AG04450 (cell line): ENCODE results near the gene MRFAP1L1. TPM values are rescaled to one million over a fixed set of nuclear protein-coding genes. Genes with fewer than 3 reads are reported as not detected.

Source experiments
- CTCF ChIA-PET: fragments of 300-600, 350-600 bp; formaldehyde crosslinking; extraction: SDS; loops from one replicate; lab custom pipeline; 2022; ENCODE audit warnings: antibody characterized with exemption, inconsistent platforms; lab: Charles Lee
- POLR2A ChIA-PET: fragments of 350-600 bp; formaldehyde crosslinking; extraction: SDS; loops from one replicate; lab custom pipeline; 2021; ENCODE audit warnings: antibody characterized with exemption, inconsistent platforms; lab: Yijun Ruan, JAX
- DNase-seq: peaks from one replicate; pipeline ENCODE4 v3.0.0-alpha.2; 2011; ENCODE audit warnings: low read depth, low spot score
- H3K27ac ChIP-seq: one replicate; pipeline ENCODE4 v1.5.1; 2012; ENCODE audit warnings: low read depth, low read length, control low read depth
- H3K27me3 ChIP-seq: one replicate; pipeline ENCODE4 v1.6.0; 2012; ENCODE audit warnings: low read length; ENCODE audit not compliant: control insufficient read depth, insufficient read depth
- H3K4me3 ChIP-seq: 2 replicates; pipeline ENCODE4 v1.5.1; 2011; ENCODE audit warnings: mild to moderate bottlenecking, low read depth, low read length, control low read depth
- H3K9me3 ChIP-seq: 2 replicates; pipeline ENCODE4 v1.5.1; 2012; ENCODE audit warnings: low read length; ENCODE audit not compliant: control insufficient read depth, insufficient read depth
- polyA plus RNA-seq: library from polyadenylated mRNA; depleted of rRNA; stranded (reverse); fragments of >200 nt; gene quantifications from 2 replicates; pipeline ENCODE4 v1.2.3, GENCODE V29; 2011
- TF ChIP-seq, protein P1 (sequence below): IDR thresholded peaks from 2 replicates; pipeline ENCODE4 v1.5.1; 2011; ENCODE audit warnings: low read depth, low read length, control low read depth, inconsistent platforms

The MRFAP1L1 gene
- polyA plus RNA-seq, 1 experiment: 96.5 TPM

DNA sequence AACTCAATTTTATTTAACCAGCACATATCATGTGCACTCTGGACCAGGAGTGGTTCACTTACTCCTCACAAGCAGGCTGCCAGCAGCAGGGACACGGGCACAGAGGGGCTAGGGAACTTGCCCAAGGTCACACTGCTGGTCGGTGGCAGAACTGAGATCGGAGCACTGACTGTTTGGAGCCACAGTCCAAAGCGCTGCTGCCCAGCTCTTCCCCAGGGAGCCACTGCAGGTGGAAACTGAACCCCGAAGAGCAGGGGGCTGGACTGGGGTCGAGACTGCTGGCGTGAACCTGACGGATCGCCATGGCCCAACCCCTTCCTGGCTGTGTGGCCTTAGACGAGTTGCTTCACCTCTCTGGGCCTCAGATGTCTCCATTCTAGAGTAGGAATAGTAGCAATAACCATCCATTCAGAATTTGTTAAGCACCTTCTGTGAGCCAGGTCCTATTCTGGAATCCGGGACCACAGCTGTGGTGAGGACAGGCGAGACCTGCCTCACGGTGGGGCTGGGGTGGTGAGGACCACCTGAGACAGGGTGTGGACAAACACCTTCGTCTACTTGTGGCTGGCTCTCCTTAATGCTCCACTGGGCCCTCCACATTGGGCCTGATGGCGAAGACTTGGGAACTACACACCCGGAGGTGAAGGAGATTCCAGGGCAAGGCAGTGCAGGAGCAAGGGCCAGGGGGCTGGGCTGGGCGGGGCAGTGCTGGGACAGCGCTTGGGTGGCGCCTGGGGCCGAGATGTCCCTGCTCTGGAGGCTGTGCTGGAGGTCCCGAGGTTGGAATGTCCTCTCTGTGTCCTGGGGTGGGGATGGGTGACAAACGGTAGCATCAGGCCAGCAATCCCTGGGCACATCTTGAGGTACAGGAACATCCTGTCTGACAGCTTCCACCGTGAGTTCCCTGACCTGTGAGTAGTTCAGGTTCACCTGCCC is 40.9 kb upstream of the MRFAP1L1 start:
- H3K27me3 ChIP-seq: no peaks in the 10 kb centered on the region
- no peak overlapping the region for H3K27ac ChIP-seq
- no peaks in the 10 kb centered on the region; the same call in 1 of the 2 replicates for H3K9me3 ChIP-seq
- CTCF ChIA-PET: no interaction called here
- DNase-seq: no peak
- POLR2A ChIA-PET: interaction anchor here (1.1 kb wide), 1 partner anchor 11 kb away, joined by 5 read pairs; no protein-coding TSS in a partner anchor
- TF ChIP-seq, protein P1, sequence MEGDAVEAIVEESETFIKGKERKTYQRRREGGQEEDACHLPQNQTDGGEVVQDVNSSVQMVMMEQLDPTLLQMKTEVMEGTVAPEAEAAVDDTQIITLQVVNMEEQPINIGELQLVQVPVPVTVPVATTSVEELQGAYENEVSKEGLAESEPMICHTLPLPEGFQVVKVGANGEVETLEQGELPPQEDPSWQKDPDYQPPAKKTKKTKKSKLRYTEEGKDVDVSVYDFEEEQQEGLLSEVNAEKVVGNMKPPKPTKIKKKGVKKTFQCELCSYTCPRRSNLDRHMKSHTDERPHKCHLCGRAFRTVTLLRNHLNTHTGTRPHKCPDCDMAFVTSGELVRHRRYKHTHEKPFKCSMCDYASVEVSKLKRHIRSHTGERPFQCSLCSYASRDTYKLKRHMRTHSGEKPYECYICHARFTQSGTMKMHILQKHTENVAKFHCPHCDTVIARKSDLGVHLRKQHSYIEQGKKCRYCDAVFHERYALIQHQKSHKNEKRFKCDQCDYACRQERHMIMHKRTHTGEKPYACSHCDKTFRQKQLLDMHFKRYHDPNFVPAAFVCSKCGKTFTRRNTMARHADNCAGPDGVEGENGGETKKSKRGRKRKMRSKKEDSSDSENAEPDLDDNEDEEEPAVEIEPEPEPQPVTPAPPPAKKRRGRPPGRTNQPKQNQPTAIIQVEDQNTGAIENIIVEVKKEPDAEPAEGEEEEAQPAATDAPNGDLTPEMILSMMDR: no peak
- H3K4me3 ChIP-seq: no peak overlapping the region

DNA sequence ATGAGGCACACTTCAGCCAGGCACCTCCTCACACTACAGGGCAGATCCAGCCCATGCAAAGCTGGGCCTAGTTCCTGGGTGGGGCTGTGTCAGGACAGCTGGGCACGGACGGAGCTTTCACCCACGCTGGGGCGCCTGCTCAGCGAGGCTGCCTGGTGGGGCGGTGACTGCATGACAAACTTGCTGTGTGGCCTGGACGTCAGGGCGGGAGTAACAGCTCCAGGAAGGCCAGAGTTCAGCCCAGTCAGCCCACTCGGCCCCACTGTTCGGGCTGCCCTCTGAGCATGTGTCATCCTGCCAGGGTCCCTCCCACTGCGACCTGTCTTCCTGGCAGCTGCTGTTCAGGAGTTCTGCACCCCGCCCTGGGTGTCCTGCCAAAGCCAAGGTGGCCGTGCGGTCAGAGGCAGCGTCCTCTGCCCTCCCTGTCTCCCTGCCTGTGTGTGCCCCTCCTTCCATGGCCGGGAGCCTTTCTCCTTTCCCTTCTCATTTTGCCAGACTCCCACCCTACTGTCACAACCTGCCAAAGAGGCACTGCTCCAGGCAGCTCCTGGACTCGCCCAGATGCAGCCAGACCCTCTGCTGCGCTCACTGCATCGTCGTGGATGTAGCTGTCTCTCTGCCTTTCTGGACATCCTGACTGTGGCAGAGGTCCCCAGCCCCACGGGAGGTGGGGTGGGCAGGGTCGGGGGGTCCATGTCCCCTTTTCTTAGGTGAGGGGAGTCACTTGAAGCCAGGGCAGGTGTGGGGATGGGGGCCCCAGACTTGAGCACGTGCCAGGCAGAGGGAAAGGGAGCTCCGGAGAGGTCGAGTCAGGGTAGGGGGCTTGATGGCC is 39.9 kb upstream of the MRFAP1L1 start:
- CTCF ChIA-PET: no interaction called here
- H3K9me3 ChIP-seq: no peaks in the 10 kb centered on the region; the same call in 1 of the 2 replicates
- DNase-seq: no peak
- H3K4me3 ChIP-seq: no peak overlapping the region
- no peak overlapping the region for H3K27ac ChIP-seq
- TF ChIP-seq, protein P1: no peak
- POLR2A ChIA-PET: interaction anchor here (0.6 to 1.1 kb wide), 2 partner anchors 12 to 1863 kb away, joined by 5 read pairs; no protein-coding TSS in a partner anchor
- H3K27me3 ChIP-seq: no peaks in the 10 kb centered on the region

DNA sequence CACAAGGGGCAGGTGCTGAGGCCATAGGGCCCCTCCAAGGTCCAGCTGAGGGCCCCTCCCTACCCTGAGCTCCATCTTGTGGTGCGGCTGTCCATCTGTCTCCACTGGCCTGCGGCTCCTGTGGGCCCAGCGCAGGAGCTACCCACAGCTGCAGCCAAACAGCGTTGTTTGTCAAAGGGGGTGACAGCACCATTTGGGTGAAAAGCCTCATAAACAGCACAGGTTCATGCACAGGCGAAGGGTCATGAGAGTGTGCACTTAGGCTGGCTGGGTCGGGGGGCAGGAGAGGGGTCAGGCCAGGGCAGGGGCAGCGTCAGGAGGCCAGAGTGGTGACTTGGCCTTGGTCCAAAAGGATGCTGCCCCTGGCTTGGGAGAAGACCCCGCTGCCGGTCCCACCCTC is 38.6 kb upstream of the MRFAP1L1 start:
- ChIA-PET CTCF (no interaction called here), POLR2A (no interaction called here)
- Histone ChIP-seq H3K9me3 (no peaks in the 10 kb centered on the region; the same call in 1 of the 2 replicates), H3K4me3 (no peak overlapping the region), H3K27ac (no peak overlapping the region), H3K27me3 (no peaks in the 10 kb centered on the region)
- TF ChIP-seq, protein P1: no peak
- DNase-seq: no peak

DNA sequence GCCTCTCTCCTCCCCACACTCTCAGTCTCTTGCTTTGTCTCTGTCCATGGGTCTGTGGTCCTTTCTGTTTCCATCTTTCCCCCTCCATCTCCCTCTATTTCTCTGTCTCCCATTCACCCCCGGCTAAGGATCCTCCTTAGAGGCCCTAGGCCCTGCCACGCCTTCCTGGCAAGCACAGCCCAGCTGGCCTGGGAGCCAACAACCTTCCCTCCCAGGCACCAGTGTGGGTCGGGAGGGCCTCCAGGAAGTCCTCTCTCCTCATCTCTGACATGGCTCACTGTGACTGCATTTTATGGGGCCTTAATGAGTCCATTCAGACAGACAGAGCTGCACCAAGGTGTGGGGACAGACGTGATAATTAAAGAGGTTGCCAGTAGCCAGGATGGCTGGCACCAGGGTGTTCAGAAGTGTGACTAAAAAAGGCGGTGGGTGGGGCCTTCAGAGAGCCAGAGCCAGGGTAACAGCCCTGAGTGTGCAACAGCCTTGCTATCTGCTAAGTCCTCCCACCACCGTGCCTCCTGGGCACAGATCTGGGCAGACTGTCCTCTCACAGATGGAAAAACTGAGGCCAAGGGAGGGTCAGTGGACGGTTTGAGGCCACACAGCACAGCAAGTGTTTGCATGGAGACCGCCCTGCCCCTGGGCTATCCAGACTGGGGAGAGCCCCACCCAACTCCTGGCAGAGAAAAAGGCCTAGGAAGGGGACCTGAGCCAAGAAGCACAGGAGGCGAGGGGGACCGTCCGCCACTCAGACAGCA is 37.8 kb upstream of the MRFAP1L1 start:
- Histone ChIP-seq H3K4me3 (no peak overlapping the region), H3K9me3 (no peaks in the 10 kb centered on the region; the same call in 1 of the 2 replicates), H3K27me3 (no peaks in the 10 kb centered on the region), H3K27ac (no peak overlapping the region)
- DNase-seq: no peak
- TF ChIP-seq, protein P1: no peak
- POLR2A ChIA-PET: no interaction called here
- CTCF ChIA-PET: no interaction called here
